Mesothelial cell of epicardium (in vitro differentiated cells): Measurements from ENCODE around the gene AFAP1. TPM values are rescaled to one million over a fixed set of nuclear protein-coding genes. Genes with fewer than 3 reads are reported as not detected.
A peak's percentile ranks its signal among the peaks of the same experiment; 100 is the strongest.

ENCODE experiments used
- DNase-seq, 2 experiments: peaks; one replicate each; pipeline ENCODE4 v3.0.0; 2021; ENCODE audit warnings: low spot score in 2 of 2; ENCODE audit not compliant: unreplicated experiment in 2 of 2
- H3K27ac Mint-ChIP-seq: 2 replicates; pipeline ENCODE4 v1.8.0; 2021; ENCODE audit warnings: mixed read lengths
- H3K27me3 Mint-ChIP-seq: 2 replicates; pipeline ENCODE4 v1.8.0; 2021; ENCODE audit warnings: low read depth, mixed read lengths
- H3K36me3 Mint-ChIP-seq: 2 replicates; pipeline ENCODE4 v1.8.0; 2021; ENCODE audit warnings: mixed read lengths
- H3K4me1 Mint-ChIP-seq: 2 replicates; pipeline ENCODE4 v1.8.0; 2021; ENCODE audit warnings: mixed read lengths
- H3K4me3 Mint-ChIP-seq: 2 replicates; pipeline ENCODE4 v1.8.0; 2021; ENCODE audit warnings: mild to moderate bottlenecking, moderate library complexity, mixed read lengths
- H3K9me3 Mint-ChIP-seq: 2 replicates; pipeline ENCODE4 v1.8.0; 2021; ENCODE audit warnings: mixed read lengths
- total RNA-seq: library from RNA; stranded (reverse); gene quantifications from 3 replicates; pipeline ENCODE4 v1.2.1, GENCODE V29; 2021
- TF ChIP-seq, protein P1 (sequence below): fragments of 200-600 bp; sonication (generic); IDR thresholded peaks from one replicate; pipeline ENCODE4 v1.5.0; 2021; ENCODE audit warnings: antibody characterized with exemption; ENCODE audit not compliant: unreplicated experiment

Gene AFAP1
- total RNA-seq, 1 donor from 2014 or later = 82.4 TPM

GRCh38 chr4:7915875-7916242, 23.8 kb downstream of the AFAP1 start:
- Mint-ChIP-seq H3K36me3 (peaks cover 5% of the 10 kb centered on the region), H3K4me1 (peaks cover 39% of the 10 kb centered on the region), H3K27ac (no peak overlapping the region), H3K9me3 (no peaks in the 10 kb centered on the region), H3K27me3 (no peaks in the 10 kb centered on the region), H3K4me3 (no peak overlapping the region)
- TF ChIP-seq, protein P1, sequence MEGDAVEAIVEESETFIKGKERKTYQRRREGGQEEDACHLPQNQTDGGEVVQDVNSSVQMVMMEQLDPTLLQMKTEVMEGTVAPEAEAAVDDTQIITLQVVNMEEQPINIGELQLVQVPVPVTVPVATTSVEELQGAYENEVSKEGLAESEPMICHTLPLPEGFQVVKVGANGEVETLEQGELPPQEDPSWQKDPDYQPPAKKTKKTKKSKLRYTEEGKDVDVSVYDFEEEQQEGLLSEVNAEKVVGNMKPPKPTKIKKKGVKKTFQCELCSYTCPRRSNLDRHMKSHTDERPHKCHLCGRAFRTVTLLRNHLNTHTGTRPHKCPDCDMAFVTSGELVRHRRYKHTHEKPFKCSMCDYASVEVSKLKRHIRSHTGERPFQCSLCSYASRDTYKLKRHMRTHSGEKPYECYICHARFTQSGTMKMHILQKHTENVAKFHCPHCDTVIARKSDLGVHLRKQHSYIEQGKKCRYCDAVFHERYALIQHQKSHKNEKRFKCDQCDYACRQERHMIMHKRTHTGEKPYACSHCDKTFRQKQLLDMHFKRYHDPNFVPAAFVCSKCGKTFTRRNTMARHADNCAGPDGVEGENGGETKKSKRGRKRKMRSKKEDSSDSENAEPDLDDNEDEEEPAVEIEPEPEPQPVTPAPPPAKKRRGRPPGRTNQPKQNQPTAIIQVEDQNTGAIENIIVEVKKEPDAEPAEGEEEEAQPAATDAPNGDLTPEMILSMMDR = no peak
- no peak for DNase-seq

- TF ChIP-seq, protein P1 = no peak
- Mint-ChIP-seq H3K4me1 (peaks cover 54% of the 10 kb centered on the region), H3K27me3 (no peaks in the 10 kb centered on the region)
Measured at GRCh38 chr4:7912826-7913225, 26.8 kb downstream of the AFAP1 start.

GRCh38 chr4:7910952-7911578, 28.6 kb downstream of the AFAP1 start:
- peak overlapping the region; percentile 36 for H3K4me3 Mint-ChIP-seq
- H3K9me3 Mint-ChIP-seq = no peaks in the 10 kb centered on the region
- H3K4me1 Mint-ChIP-seq = peaks cover 51% of the 10 kb centered on the region
- TF ChIP-seq, protein P1 = no peak
- peaks cover 3% of the 10 kb centered on the region for H3K36me3 Mint-ChIP-seq
- peak overlapping the region; percentile 92 for H3K27ac Mint-ChIP-seq
- peak; percentile 37 to 61 for DNase-seq
- no peaks in the 10 kb centered on the region for H3K27me3 Mint-ChIP-seq

More at GRCh38 chr4:7912826-7913225, 26.8 kb downstream of the AFAP1 start:
- no peaks in the 10 kb centered on the region for H3K9me3 Mint-ChIP-seq
- no peak for DNase-seq
- peak overlapping the region; percentile 92 for H3K27ac Mint-ChIP-seq
- H3K36me3 Mint-ChIP-seq = peaks cover 3% of the 10 kb centered on the region
- no peak overlapping the region for H3K4me3 Mint-ChIP-seq

- TF ChIP-seq, protein P1 = no peak
- Mint-ChIP-seq H3K36me3 (peaks cover 3% of the 10 kb centered on the region), H3K27ac (peak overlapping the region; percentile 92), H3K9me3 (no peaks in the 10 kb centered on the region), H3K27me3 (no peaks in the 10 kb centered on the region), H3K4me1 (peaks cover 55% of the 10 kb centered on the region), H3K4me3 (peak overlapping the region; percentile 36)
- no peak for DNase-seq
Measured at GRCh38 chr4:7910263-7910896, 29.3 kb downstream of the AFAP1 start.

- H3K9me3 Mint-ChIP-seq = no peaks in the 10 kb centered on the region
- peak overlapping the region; percentile 92 for H3K27ac Mint-ChIP-seq
- DNase-seq = no peak
- H3K27me3 Mint-ChIP-seq = no peaks in the 10 kb centered on the region
- TF ChIP-seq, protein P1 = no peak
- peaks cover 62% of the 10 kb centered on the region for H3K4me1 Mint-ChIP-seq
- no peaks in the 10 kb centered on the region for H3K36me3 Mint-ChIP-seq
- H3K4me3 Mint-ChIP-seq = no peak overlapping the region
Measured at GRCh38 chr4:7909463-7910262, 30.0 kb downstream of the AFAP1 start.
